ENCODE results near the gene PHF14. TPM values are rescaled to one million over a fixed set of nuclear protein-coding genes. Genes with fewer than 3 reads are reported as not detected.

PHF14 gene
- total RNA-seq, 1 experiment from 2014 or later: 50.8 TPM

- Histone ChIP-seq H2BK15ac (ENCODE audit: low read depth, low read length) (no peak overlapping the region), H2AFZ (ENCODE audit: low read length) (no peak overlapping the region), H3K79me1 (ENCODE audit: insufficient read depth, low read depth, low read length, poor library complexity, severe bottlenecking) (no peaks in the 10 kb centered on the region), H3K27me3 (ENCODE audit: insufficient read depth, low read length) (no peaks in the 10 kb centered on the region), H3K23ac (ENCODE audit: insufficient read length, low read depth, low read length) (no peak overlapping the region), H2BK12ac (ENCODE audit: insufficient read length, low read depth, low read length) (no peak overlapping the region), H2BK120ac (ENCODE audit: low read depth, low read length, poor library complexity, severe bottlenecking) (no peak overlapping the region), H4K5ac (ENCODE audit: insufficient read length, low read depth, low read length) (no peak overlapping the region), H3K56ac (ENCODE audit: insufficient read length, low read depth, low read length) (no peak overlapping the region), H3K23me2 (ENCODE audit: insufficient read length, low read depth, low read length, poor library complexity, severe bottlenecking) (no peaks in the 10 kb centered on the region), H4K8ac (replicated peaks; ENCODE audit: insufficient read length, low read depth, low read length) (no peak overlapping the region), H4K20me1 (ENCODE audit: control insufficient read depth, insufficient read depth, insufficient read length) (no peaks in the 10 kb centered on the region), H3K27ac (ENCODE audit: insufficient read length, low read depth, low read length) (no peak overlapping the region), H2BK5ac (ENCODE audit: insufficient read length, low read length) (no peak overlapping the region), H3K79me2 (ENCODE audit: insufficient read depth, low read length) (no peaks in the 10 kb centered on the region), H3K4ac (ENCODE audit: low read depth, low read length) (no peak overlapping the region), H2AK5ac (ENCODE audit: insufficient read length, low read length) (no peak overlapping the region), H2BK20ac (ENCODE audit: low read depth, low read length, poor library complexity, severe bottlenecking) (no peak overlapping the region), H3K4me1 (ENCODE audit: insufficient read depth, low read length) (no peaks in the 10 kb centered on the region), H3K4me2 (ENCODE audit: insufficient read depth, insufficient read length, low read length) (no peak overlapping the region), H3K9me3 (ENCODE audit: control insufficient read depth, low read depth, low read length) (no peaks in the 10 kb centered on the region), H3K9ac (ENCODE audit: extremely low read depth, insufficient read length, low read length) (no peak overlapping the region), H4K91ac (ENCODE audit: insufficient read length, low read depth, low read length) (no peak overlapping the region), H3K14ac (ENCODE audit: insufficient read depth, low read length) (no peak overlapping the region), H3T11ph (ENCODE audit: low read length) (no peak overlapping the region), H3K18ac (ENCODE audit: insufficient read length, low read depth, low read length) (no peak overlapping the region)
- DNase-seq: no peak
- Mint-ChIP-seq H3K4me1 (no peaks in the 10 kb centered on the region), H3K27me3 (ENCODE audit: low read depth) (no peaks in the 10 kb centered on the region), H3K36me3 (ENCODE audit: insufficient read depth in 1 of 3, low read depth in 3 of 3) (no peaks in the 10 kb centered on the region), H3K9me3 (no peaks in the 10 kb centered on the region), H3K4me3 (no peak overlapping the region), H3K27ac (no peak overlapping the region)
- no CpG with 5 or more reads among the region's 1 CpG for WGBS (ENCODE audit: extremely low coverage, insufficient read length, low lambda C conversion rate)
- no peak for TF ChIP-seq CTCF (conservative IDR thresholded peaks at IDR 0.05)
Measured at GRCh38 chr7:11161499-11161898, 187.8 kb downstream of the PHF14 start.

Data from H9 (cell line).